BJ (cell line): ENCODE data around the gene LRP5. TPM values are rescaled to one million over a fixed set of nuclear protein-coding genes. Genes with fewer than 3 reads are reported as not detected.
"Not testable (repeated sequence)": the region's sequence is repeated elsewhere in the genome, so short reads cannot be mapped to it uniquely, and the experiment has no call there.

Source experiments
- CTCF ChIA-PET: fragments of 350-600 bp; formaldehyde crosslinking; extraction: SDS; loops from one replicate; lab custom pipeline; 2021; ENCODE audit warnings: antibody characterized with exemption, inconsistent platforms; lab: Yijun Ruan, JAX
- POLR2A ChIA-PET: fragments of 300-600 bp; sonication (Branson Sonifier 250); formaldehyde crosslinking; extraction: SDS; loops from one replicate; lab custom pipeline; 2021; ENCODE audit warnings: antibody characterized with exemption; lab: Charles Lee
- DNase-seq: peaks from one replicate; pipeline ENCODE4 v3.0.0-alpha.2; 2011; ENCODE audit warnings: low read depth
- H3K27me3 ChIP-seq: 2 replicates; pipeline ENCODE4 v1.6.0; 2011; ENCODE audit warnings: low read length; ENCODE audit not compliant: control insufficient read depth, insufficient read depth
- H3K36me3 ChIP-seq: 2 replicates; pipeline ENCODE4 v1.5.1; 2011; ENCODE audit warnings: low read length; ENCODE audit not compliant: control insufficient read depth, insufficient read depth
- H3K4me3 ChIP-seq: 2 replicates; pipeline ENCODE4 v1.5.1; 2011; ENCODE audit warnings: low read depth, mild to moderate bottlenecking, control low read depth, low read length
- polyA plus RNA-seq: library from polyadenylated mRNA; depleted of rRNA; stranded (reverse); fragments of >200 nt; gene quantifications from 2 replicates; pipeline ENCODE4 v1.2.3, GENCODE V29; 2011
- TF ChIP-seq, protein P1 (sequence below): IDR thresholded peaks from 2 replicates; pipeline ENCODE4 v1.5.1; 2011; ENCODE audit warnings: low read depth, mild to moderate bottlenecking, control low read depth, inconsistent platforms, low read length, moderate library complexity; ENCODE audit not compliant: insufficient read depth

LRP5 gene
- polyA plus RNA-seq, 1 experiment, result 11.5 TPM

DNA sequence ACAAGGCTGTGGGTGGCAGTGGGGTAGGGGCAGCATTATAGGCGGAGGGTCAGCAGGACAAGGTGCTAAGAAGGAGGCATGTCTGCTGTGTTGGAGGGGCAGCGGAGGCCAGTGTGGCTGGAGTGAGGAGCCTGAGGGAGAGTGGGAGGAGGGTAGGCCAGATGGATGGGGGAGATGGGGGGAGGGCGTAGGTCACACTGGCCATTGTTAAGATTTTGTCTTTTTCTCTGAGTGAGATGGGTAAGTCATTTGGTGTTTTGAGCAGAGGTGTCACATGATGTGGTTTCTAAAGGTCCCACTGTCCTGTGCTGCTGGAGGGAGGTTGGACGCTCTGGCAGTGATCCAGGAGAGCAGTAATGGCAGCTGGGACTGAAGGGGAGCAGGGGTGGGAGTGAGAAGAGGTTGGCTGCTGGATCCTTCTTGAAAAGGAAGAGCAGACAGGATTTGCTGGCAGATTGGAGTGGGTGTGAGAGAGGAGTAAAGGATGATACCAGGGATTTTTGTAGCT is 158.0 kb downstream of the LRP5 start:
- DNase-seq, result no peak
- H3K27me3 ChIP-seq, result no peaks in the 10 kb centered on the region
- H3K4me3 ChIP-seq, result no peak overlapping the region
- POLR2A ChIA-PET, result no interaction called here
- CTCF ChIA-PET, result no interaction called here
- TF ChIP-seq, protein P1, sequence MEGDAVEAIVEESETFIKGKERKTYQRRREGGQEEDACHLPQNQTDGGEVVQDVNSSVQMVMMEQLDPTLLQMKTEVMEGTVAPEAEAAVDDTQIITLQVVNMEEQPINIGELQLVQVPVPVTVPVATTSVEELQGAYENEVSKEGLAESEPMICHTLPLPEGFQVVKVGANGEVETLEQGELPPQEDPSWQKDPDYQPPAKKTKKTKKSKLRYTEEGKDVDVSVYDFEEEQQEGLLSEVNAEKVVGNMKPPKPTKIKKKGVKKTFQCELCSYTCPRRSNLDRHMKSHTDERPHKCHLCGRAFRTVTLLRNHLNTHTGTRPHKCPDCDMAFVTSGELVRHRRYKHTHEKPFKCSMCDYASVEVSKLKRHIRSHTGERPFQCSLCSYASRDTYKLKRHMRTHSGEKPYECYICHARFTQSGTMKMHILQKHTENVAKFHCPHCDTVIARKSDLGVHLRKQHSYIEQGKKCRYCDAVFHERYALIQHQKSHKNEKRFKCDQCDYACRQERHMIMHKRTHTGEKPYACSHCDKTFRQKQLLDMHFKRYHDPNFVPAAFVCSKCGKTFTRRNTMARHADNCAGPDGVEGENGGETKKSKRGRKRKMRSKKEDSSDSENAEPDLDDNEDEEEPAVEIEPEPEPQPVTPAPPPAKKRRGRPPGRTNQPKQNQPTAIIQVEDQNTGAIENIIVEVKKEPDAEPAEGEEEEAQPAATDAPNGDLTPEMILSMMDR, result no peak
- H3K36me3 ChIP-seq, result peaks cover 1% of the 10 kb centered on the region

- ChIA-PET POLR2A (no interaction called here), CTCF (interaction anchor here (0.7 kb wide), 1 partner anchor 136 kb away, joined by 3 read pairs; no protein-coding TSS in a partner anchor)
- TF ChIP-seq, protein P1, result no peak
- Histone ChIP-seq H3K4me3 (no peak overlapping the region), H3K36me3 (peaks cover 1% of the 10 kb centered on the region), H3K27me3 (no peaks in the 10 kb centered on the region)
- DNase-seq, result no peak
Measured at GRCh38 chr11:68471360-68472340, 159.3 kb downstream of the LRP5 start.

- ChIA-PET POLR2A (no interaction called here), CTCF (no interaction called here)
- DNase-seq, result no peak
- Histone ChIP-seq H3K4me3 (no peak overlapping the region), H3K27me3 (no peaks in the 10 kb centered on the region), H3K36me3 (peaks cover 1% of the 10 kb centered on the region)
- TF ChIP-seq, protein P1, result no peak
Measured at GRCh38 chr11:68472778-68473177, 160.4 kb downstream of the LRP5 start.

- no peak overlapping the region for H3K4me3 ChIP-seq
- H3K36me3 ChIP-seq, result peaks cover 1% of the 10 kb centered on the region
- H3K27me3 ChIP-seq, result no peaks in the 10 kb centered on the region
- TF ChIP-seq, protein P1, result no peak
- ChIA-PET CTCF (no interaction called here), POLR2A (no interaction called here)
- no peak for DNase-seq
Measured at GRCh38 chr11:68473693-68474092, 161.3 kb downstream of the LRP5 start.

GRCh38 chr11:68475626-68476025 is 163.2 kb downstream of the LRP5 start:
- POLR2A ChIA-PET, CTCF ChIA-PET, DNase-seq, H3K4me3 ChIP-seq, H3K36me3 ChIP-seq, H3K27me3 ChIP-seq: not testable (repeated sequence)
